Astrocyte (in vitro differentiated cells and primary cell): Measurements from ENCODE around the gene TRPM2.

Experiments used
- CTCF ChIP-seq: IDR thresholded peaks from 2 replicates; pipeline ENCODE4 v1.5.1; 2011; ENCODE audit warnings: low read depth, mild to moderate bottlenecking, inconsistent platforms, low read length, moderate library complexity; ENCODE audit not compliant: insufficient read depth
- EZH2 ChIP-seq: IDR thresholded peaks from 2 replicates; pipeline ENCODE4 v1.6.1; 2012; ENCODE audit warnings: mild to moderate bottlenecking, low read length, inconsistent platforms; ENCODE audit not compliant: insufficient read depth

- TF ChIP-seq CTCF (no peak), EZH2 (no peak)
Observed at GRCh38 chr21:44312089-44312488, 41.3 kb upstream of the TRPM2 start.
